Measurements from ENCODE around the gene ADORA2A. TPM values are rescaled to one million over a fixed set of nuclear protein-coding genes. Genes with fewer than 3 reads are reported as not detected.

The ADORA2A gene
- total RNA-seq, 2 experiments from 2014 or later, result 20.3 to 20.4 TPM

GRCh38 chr22:24435323-24435645 lies 7.9 kb downstream of the ADORA2A start:
- ChIA-PET CTCF (interaction anchor here (0.7 to 7.6 kb wide), 14 partner anchors 8 to 111 kb away, joined by 3 to 85 read pairs (median 4); partner anchors contain the start of gene ADORA2A), POLR2A (interaction anchor here (0.8 to 3.2 kb wide), 5 partner anchors 9 to 121 kb away, joined by 3 to 34 read pairs (median 3); partner anchors contain the start of genes ADORA2A and SNRPD3)
- no peak for ATAC-seq
- DNase-seq, result no peak
- H3K27ac Mint-ChIP-seq, result peak overlapping the region; percentile 89
- no peaks in the 10 kb centered on the region for H3K27me3 Mint-ChIP-seq (ENCODE audit: low read depth)
- peaks cover 92% of the 10 kb centered on the region for H3K4me1 Mint-ChIP-seq (ENCODE audit: low read depth)
- peaks cover 24% of the 10 kb centered on the region for H3K36me3 Mint-ChIP-seq (ENCODE audit: low read depth)
- H3K4me3 Mint-ChIP-seq, result peak overlapping the region; percentile 44
- no peaks in the 10 kb centered on the region for H3K9me3 Mint-ChIP-seq (ENCODE audit: insufficient read depth)

- ChIA-PET POLR2A (interaction anchor here (1.4 to 3.2 kb wide), 2 partner anchors 10 to 120 kb away, joined by 3 to 34 read pairs; partner anchors contain the start of genes ADORA2A and SNRPD3), CTCF (interaction anchor here (0.7 to 7.6 kb wide), 10 partner anchors 11 to 94 kb away, joined by 3 to 85 read pairs (median 4); partner anchors contain the start of gene ADORA2A)
- Mint-ChIP-seq H3K9me3 (ENCODE audit: insufficient read depth) (no peaks in the 10 kb centered on the region), H3K27me3 (ENCODE audit: low read depth) (no peaks in the 10 kb centered on the region), H3K36me3 (ENCODE audit: low read depth) (peaks cover 31% of the 10 kb centered on the region), H3K4me1 (ENCODE audit: low read depth) (peaks cover 92% of the 10 kb centered on the region), H3K4me3 (no peak overlapping the region), H3K27ac (peak overlapping the region; percentile 89)
- no peak for DNase-seq
- no peak for ATAC-seq
Measured at GRCh38 chr22:24435861-24436371, 8.5 kb downstream of the ADORA2A start.

- ChIA-PET POLR2A (interaction anchor here (3.2 kb wide), 1 partner anchor 11 kb away, joined by 34 read pairs; the partner anchor contains the start of gene ADORA2A), CTCF (interaction anchor here (2.8 to 7.6 kb wide), 3 partner anchors 12 to 66 kb away, joined by 11 to 85 read pairs (median 27); partner anchors contain the start of gene ADORA2A)
- ATAC-seq (no peak), DNase-seq (no peak)
- Mint-ChIP-seq H3K27ac (peak overlapping the region; percentile 60), H3K4me3 (no peak overlapping the region), H3K27me3 (ENCODE audit: low read depth) (no peaks in the 10 kb centered on the region), H3K4me1 (ENCODE audit: low read depth) (peaks cover 92% of the 10 kb centered on the region), H3K9me3 (ENCODE audit: insufficient read depth) (no peaks in the 10 kb centered on the region), H3K36me3 (ENCODE audit: low read depth) (peaks cover 32% of the 10 kb centered on the region)
Measured at GRCh38 chr22:24436553-24436952, 9.2 kb downstream of the ADORA2A start.

- Mint-ChIP-seq H3K9me3 (ENCODE audit: insufficient read depth) (no peaks in the 10 kb centered on the region), H3K36me3 (ENCODE audit: low read depth) (peaks cover 34% of the 10 kb centered on the region), H3K4me1 (ENCODE audit: low read depth) (peaks cover 90% of the 10 kb centered on the region), H3K27ac (peak overlapping the region; percentile 86), H3K4me3 (no peak overlapping the region), H3K27me3 (ENCODE audit: low read depth) (no peaks in the 10 kb centered on the region)
- CTCF ChIA-PET, result interaction anchor here (1.2 to 7.6 kb wide), 4 partner anchors 7 to 66 kb away, joined by 3 to 85 read pairs (median 16); partner anchors contain the start of gene ADORA2A
- POLR2A ChIA-PET, result interaction anchor here (3.2 kb wide), 1 partner anchor 11 kb away, joined by 34 read pairs; the partner anchor contains the start of gene ADORA2A
- DNase-seq (no peak), ATAC-seq (no peak)
Measured at GRCh38 chr22:24437091-24437490, 9.7 kb downstream of the ADORA2A start.

- ChIA-PET POLR2A (interaction anchor here (1.2 to 1.3 kb wide), 2 partner anchors 9 to 10 kb away, joined by 3 to 6 read pairs; partner anchors contain the start of gene ADORA2A), CTCF (interaction anchor here (0.7 to 7.6 kb wide), 13 partner anchors 8 to 195 kb away, joined by 3 to 85 read pairs (median 4); partner anchors contain the start of gene ADORA2A)
- ATAC-seq (peak; percentile 13), DNase-seq (peak; percentile 57)
- Mint-ChIP-seq H3K36me3 (ENCODE audit: low read depth) (peaks cover 37% of the 10 kb centered on the region), H3K4me1 (ENCODE audit: low read depth) (peaks cover 87% of the 10 kb centered on the region), H3K27me3 (ENCODE audit: low read depth) (no peaks in the 10 kb centered on the region), H3K9me3 (ENCODE audit: insufficient read depth) (no peaks in the 10 kb centered on the region), H3K27ac (peak overlapping the region; percentile 86), H3K4me3 (no peak overlapping the region)
Measured at GRCh38 chr22:24437741-24438328, 10.4 kb downstream of the ADORA2A start.

GRCh38 chr22:24440270-24440717 lies 12.9 kb downstream of the ADORA2A start:
- no peak for DNase-seq
- ChIA-PET CTCF (no interaction called here), POLR2A (no interaction called here)
- Mint-ChIP-seq H3K27me3 (ENCODE audit: low read depth) (no peaks in the 10 kb centered on the region), H3K4me1 (ENCODE audit: low read depth) (peaks cover 70% of the 10 kb centered on the region), H3K4me3 (no peak overlapping the region), H3K9me3 (ENCODE audit: insufficient read depth) (no peaks in the 10 kb centered on the region), H3K27ac (no peak overlapping the region), H3K36me3 (ENCODE audit: low read depth) (peaks cover 32% of the 10 kb centered on the region)
- no peak for ATAC-seq

- H3K4me1 Mint-ChIP-seq (ENCODE audit: low read depth), result peaks cover 70% of the 10 kb centered on the region
- CTCF ChIA-PET, result interaction anchor here (1.0 kb wide), 1 partner anchor 17 kb away, joined by 4 read pairs; no protein-coding TSS in a partner anchor
- no peak for DNase-seq
- no peak overlapping the region for H3K4me3 Mint-ChIP-seq
- peaks cover 32% of the 10 kb centered on the region for H3K36me3 Mint-ChIP-seq (ENCODE audit: low read depth)
- POLR2A ChIA-PET, result no interaction called here
- peak overlapping the region; percentile 30 for H3K27ac Mint-ChIP-seq
- ATAC-seq, result no peak
- H3K27me3 Mint-ChIP-seq (ENCODE audit: low read depth), result no peaks in the 10 kb centered on the region
- H3K9me3 Mint-ChIP-seq (ENCODE audit: insufficient read depth), result no peaks in the 10 kb centered on the region
Measured at GRCh38 chr22:24440718-24441405, 13.5 kb downstream of the ADORA2A start.

- CTCF ChIA-PET, result interaction anchor here (0.9 to 1.0 kb wide), 2 partner anchors 18 to 20 kb away, joined by 3 to 4 read pairs; no protein-coding TSS in a partner anchor
- Mint-ChIP-seq H3K27ac (no peak overlapping the region), H3K9me3 (ENCODE audit: insufficient read depth) (no peaks in the 10 kb centered on the region), H3K4me1 (ENCODE audit: low read depth) (peaks cover 66% of the 10 kb centered on the region), H3K4me3 (no peak overlapping the region), H3K27me3 (ENCODE audit: low read depth) (no peaks in the 10 kb centered on the region), H3K36me3 (ENCODE audit: low read depth) (peaks cover 29% of the 10 kb centered on the region)
- POLR2A ChIA-PET, result no interaction called here
- DNase-seq (no peak), ATAC-seq (no peak)
Measured at GRCh38 chr22:24441406-24442351, 14.3 kb downstream of the ADORA2A start.

- Mint-ChIP-seq H3K27ac (no peak overlapping the region), H3K36me3 (ENCODE audit: low read depth) (peaks cover 28% of the 10 kb centered on the region)
Measured at GRCh38 chr22:24442352-24442744, 14.9 kb downstream of the ADORA2A start.

GRCh38 chr22:24443668-24444067 lies 16.3 kb downstream of the ADORA2A start:
- peaks cover 46% of the 10 kb centered on the region for H3K4me1 Mint-ChIP-seq (ENCODE audit: low read depth)
- CTCF ChIA-PET, result interaction anchor here (0.7 kb wide), 1 partner anchor 9 kb away, joined by 3 read pairs; no protein-coding TSS in a partner anchor
- H3K27ac Mint-ChIP-seq, result peak overlapping the region; percentile 74
- no peaks in the 10 kb centered on the region for H3K27me3 Mint-ChIP-seq (ENCODE audit: low read depth)
- H3K4me3 Mint-ChIP-seq, result no peak overlapping the region
- peaks cover 26% of the 10 kb centered on the region for H3K36me3 Mint-ChIP-seq (ENCODE audit: low read depth)
- H3K9me3 Mint-ChIP-seq (ENCODE audit: insufficient read depth), result no peaks in the 10 kb centered on the region
- no peak for DNase-seq
- no peak for ATAC-seq
- POLR2A ChIA-PET, result interaction anchor here (0.5 kb wide), 1 partner anchor 25 kb away, joined by 3 read pairs; no protein-coding TSS in a partner anchor

More at GRCh38 chr22:24442352-24442744, 14.9 kb downstream of the ADORA2A start:
- Mint-ChIP-seq H3K27me3 (ENCODE audit: low read depth) (no peaks in the 10 kb centered on the region), H3K9me3 (ENCODE audit: insufficient read depth) (no peaks in the 10 kb centered on the region), H3K4me1 (ENCODE audit: low read depth) (peaks cover 59% of the 10 kb centered on the region), H3K4me3 (no peak overlapping the region)
- ATAC-seq, result no peak
- ChIA-PET CTCF (interaction anchor here (0.9 kb wide), 1 partner anchor 21 kb away, joined by 3 read pairs; no protein-coding TSS in a partner anchor), POLR2A (no interaction called here)
- DNase-seq, result no peak
